AG09309 (cell line): ENCODE data around the gene EDIL3.

Source experiments
- DNase-seq: peaks from one replicate; pipeline ENCODE4 v3.0.0-alpha.2; 2010; ENCODE audit warnings: low read depth
- H3K4me3 ChIP-seq: 2 replicates; pipeline ENCODE4 v1.5.1; 2011; ENCODE audit warnings: mild to moderate bottlenecking, low read depth, low read length, moderate library complexity; ENCODE audit not compliant: control insufficient read depth
- CTCF ChIP-seq: IDR thresholded peaks from 2 replicates; pipeline ENCODE4 v1.5.1; 2011; ENCODE audit warnings: mild to moderate bottlenecking, low read depth, low read length, inconsistent platforms; ENCODE audit not compliant: insufficient read depth, control insufficient read depth; ENCODE audit errors: missing control alignments

EDIL3 gene

GRCh38 chr5:84272771-84273516, 111.7 kb downstream of the EDIL3 start:
- TF ChIP-seq CTCF, result no peak
- no peak overlapping the region for H3K4me3 ChIP-seq
- no peak for DNase-seq

- no peak for DNase-seq
- H3K4me3 ChIP-seq, result no peak overlapping the region
- TF ChIP-seq CTCF, result no peak
Measured at GRCh38 chr5:84265739-84266550, 118.7 kb downstream of the EDIL3 start.

GRCh38 chr5:84265130-84265529, 119.5 kb downstream of the EDIL3 start:
- no peak for TF ChIP-seq CTCF
- no peak overlapping the region for H3K4me3 ChIP-seq
- no peak for DNase-seq

GRCh38 chr5:84260939-84261338, 123.7 kb downstream of the EDIL3 start:
- no peak for DNase-seq
- H3K4me3 ChIP-seq, result no peak overlapping the region
- TF ChIP-seq CTCF, result no peak

GRCh38 chr5:84260140-84260539, 124.5 kb downstream of the EDIL3 start:
- no peak for DNase-seq
- no peak overlapping the region for H3K4me3 ChIP-seq
- no peak for TF ChIP-seq CTCF

- TF ChIP-seq CTCF, result no peak
- no peak overlapping the region for H3K4me3 ChIP-seq
- no peak for DNase-seq
Measured at GRCh38 chr5:84259283-84260045, 125.2 kb downstream of the EDIL3 start.
